Posterior cingulate gyrus (tissue), 11 donors: Measurements from ENCODE around the gene TLN1.

ENCODE experiments used
- DNase-seq, 10 donors: peaks; one replicate each; pipeline versions ENCODE4 v3.0.0 to v3.0.0-alpha.2; 2020 to 2021; ENCODE audit warnings: mixed read lengths in 3 of 10
- intact Hi-C: fragments of 100-400 bp; cut with DNase I; formaldehyde crosslinking; loops from one replicate; pipeline ENCODE4 v1.15.1; 2023

Gene TLN1

DNA sequence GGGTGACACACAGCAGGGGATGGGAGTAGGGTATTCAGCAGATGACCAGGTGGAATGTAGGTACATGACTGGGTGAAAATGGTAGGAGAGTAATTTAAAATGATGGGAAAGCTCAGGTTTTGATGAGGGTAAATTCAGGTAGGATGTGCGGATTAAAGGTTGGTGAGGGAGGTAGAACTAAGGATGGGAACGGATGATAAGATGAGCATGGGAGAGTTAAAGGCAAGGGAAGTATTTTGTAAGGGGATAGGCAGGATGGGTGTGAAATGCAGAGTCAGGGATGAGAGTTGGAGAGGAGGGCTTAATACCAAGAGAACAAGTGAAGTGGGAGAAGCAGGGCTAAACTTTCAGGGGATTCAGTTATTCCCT lies 1.5 kb downstream of the TLN1 start:
- DNase-seq = no peak
- intact Hi-C loops = loop anchor here (5.0 to 10.0 kb wide), 2 partner anchors 97 to 636 kb away; partner anchors contain the start of genes FAM221B, PIGO and TMEM8B

DNA sequence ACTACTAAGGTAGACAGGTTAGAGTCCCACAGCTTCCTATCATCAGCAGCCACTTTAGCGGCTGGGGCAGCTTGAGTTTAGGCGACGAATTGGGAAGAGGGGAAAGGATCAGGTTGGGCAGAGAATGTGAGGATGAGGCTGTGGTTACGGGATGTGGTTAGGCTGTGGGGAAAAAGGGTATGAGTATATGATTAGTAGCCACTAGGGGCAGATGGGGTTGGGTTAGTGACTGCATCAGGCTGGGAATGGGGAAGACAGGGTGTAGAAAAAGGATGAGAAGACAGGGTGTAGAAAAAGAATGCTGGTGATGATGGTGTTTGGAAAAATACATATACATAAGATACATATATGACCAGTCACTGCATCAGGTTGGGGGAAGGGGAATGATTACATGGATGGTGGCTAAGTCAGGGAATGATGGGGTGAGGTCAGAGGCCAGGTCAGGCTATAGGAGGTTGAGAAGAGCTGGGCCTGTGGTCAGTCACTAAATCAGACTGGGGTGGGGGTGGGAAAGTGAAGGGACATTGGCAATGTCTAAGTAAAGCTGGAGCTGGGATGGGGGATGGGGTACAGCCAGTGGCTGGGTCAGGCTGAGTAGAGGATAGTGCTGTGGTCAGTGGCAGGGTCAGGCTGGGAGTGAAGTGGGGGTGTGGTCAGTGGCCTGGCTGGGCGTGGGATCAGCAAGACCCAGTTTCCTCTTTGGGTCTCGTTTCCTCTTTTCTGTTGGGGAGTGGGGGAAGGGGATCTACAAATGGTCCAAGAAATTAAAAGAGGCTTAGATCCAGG lies 2.1 kb downstream of the TLN1 start:
- intact Hi-C loops = loop anchor here (5.0 to 10.0 kb wide), 3 partner anchors 38 to 635 kb away; partner anchors contain the start of genes FAM221B, PIGO and TMEM8B
- DNase-seq = peak in 3 of 10 donors; percentile 28 to 88 (median 32)

DNA sequence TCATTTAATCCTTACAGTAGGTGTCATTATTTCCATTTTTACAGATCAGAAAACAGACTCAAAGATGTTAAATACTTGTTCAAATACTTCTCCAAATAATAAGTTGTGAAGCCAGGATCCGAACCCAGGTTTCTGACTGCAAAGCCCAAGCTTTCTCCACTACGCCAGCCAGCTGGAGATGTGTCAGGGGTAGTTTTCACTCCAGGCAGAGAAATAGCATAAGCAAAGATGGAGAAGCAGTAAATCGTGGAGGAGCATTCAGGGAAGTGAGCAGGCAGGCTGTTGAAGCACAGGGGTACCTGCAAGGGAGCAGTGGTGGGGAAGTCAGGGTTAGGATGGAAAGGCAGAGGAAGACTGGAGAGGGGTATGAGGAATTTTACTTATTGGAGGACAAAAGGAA lies 2.9 kb downstream of the TLN1 start:
- no peak for DNase-seq
- intact Hi-C loops = loop anchor here (5.0 kb wide), 1 partner anchor 37 kb away; no protein-coding TSS in a partner anchor

DNA sequence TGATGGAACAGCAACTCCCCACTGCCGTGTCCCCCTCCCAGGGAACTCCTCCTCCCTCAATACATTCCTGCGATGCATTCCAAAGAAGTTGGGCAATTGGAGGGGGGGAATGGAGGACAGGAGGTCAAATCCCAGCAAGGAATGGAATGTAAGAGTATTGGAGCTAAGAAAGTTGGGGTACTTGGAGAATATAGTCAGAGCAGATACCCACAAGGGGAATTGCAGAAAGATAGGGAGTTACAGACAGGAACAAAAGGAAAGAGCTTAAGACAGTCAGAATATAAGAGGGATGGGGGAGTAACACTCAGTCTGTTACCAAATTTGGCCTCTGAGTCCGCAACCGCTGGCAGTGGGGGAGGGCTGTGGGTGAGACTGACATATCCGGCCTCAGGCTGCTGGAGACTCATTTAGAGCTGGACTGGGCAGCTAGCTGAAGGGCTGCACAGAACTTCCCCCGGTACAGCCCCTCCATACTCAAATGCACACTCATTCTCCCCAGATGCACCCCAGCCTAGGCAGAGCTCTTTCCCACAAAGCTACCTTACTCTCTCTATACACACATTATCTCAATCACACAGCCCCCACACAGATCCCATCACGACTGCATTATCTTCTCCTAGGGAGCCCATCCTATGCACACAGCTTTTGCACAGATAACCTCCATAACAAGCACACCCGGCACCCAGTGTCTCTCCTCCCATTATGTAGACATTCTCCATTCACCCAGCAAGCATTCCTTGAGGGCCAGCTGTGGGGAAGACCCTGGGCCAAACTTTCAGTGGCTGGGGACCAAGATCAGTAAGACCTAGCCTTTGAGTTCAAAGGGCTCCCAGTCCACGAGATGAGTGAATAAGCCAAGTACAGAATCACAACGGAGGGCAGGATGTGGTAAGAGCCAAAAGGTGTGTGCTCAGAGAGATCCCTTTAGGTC lies 3.7 kb downstream of the TLN1 start:
- intact Hi-C loops = loop anchor here (5.0 kb wide), 1 partner anchor 36 kb away; no protein-coding TSS in a partner anchor
- peak in 4 of 10 donors; percentile 27 to 92 (median 53) for DNase-seq

DNA sequence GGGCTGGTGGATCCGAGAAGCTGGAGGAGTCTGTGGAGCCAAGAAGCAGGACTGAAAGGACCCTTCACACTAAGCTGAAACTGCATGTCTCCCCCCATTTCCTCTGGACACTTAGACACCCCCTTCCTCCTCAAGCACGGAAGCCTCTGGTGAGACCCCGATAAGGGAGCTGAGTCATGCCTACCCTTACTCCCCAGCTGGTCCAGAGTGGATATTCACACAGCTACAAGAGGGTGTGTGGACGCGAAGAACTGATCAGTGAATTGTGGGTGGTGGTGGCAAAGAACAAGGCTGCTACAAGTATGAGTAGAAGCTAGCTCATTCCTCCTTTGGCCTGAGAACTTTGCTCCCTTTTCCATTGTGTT lies 4.3 kb downstream of the TLN1 start:
- intact Hi-C loops = loop anchor here (5.0 kb wide), 1 partner anchor 35 kb away; no protein-coding TSS in a partner anchor

DNA sequence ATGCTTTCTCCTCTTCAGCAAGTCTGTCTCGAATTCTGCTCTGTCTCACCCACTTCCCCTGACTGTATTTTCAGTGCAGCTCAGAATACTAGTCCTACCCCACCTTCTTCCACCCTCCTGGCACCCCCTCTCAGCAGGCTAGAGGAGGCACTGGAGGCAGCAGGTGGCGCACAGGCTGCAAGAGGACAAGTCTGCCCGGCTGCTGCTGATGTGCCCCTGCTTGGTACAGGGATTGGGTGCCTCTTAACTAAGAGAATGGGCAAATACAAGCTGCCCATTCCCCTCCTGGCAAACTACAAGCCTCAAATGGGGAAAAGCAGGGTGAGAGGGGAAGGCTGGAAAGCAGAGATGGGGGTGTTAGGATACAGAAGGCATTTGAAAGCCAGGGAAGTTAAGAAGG lies 5.1 kb downstream of the TLN1 start:
- intact Hi-C loops = loop anchor here (5.0 kb wide), 1 partner anchor 35 kb away; no protein-coding TSS in a partner anchor
- DNase-seq = peak in 3 of 10 donors; percentile 39 to 92 (median 64)

More for the DNA sequence above, 4.3 kb downstream of the TLN1 start:
- DNase-seq = no peak

DNA sequence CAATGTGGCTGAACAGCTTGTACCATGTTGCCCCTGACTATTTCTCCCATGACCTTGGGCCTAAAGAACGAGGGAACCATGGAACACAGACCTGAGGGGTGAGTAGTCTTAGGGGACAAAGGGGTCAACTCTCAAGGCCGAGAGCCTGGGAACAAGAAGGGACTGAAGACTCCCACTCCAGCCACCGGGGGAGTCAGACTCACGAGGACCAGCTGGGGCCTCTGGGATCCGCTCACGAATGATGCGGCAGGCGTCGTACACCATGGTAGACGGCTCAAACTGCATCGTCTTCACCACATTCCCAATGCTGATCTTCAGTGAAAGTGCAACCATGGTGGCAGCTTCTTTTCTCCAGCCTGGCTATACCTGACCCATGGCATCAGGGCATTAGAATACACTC lies 6.6 kb downstream of the TLN1 start:
- DNase-seq = peak in 1 of 10 donors; percentile 9
- intact Hi-C loops = loop anchor here (5.0 kb wide), 1 partner anchor 33 kb away; no protein-coding TSS in a partner anchor

DNA sequence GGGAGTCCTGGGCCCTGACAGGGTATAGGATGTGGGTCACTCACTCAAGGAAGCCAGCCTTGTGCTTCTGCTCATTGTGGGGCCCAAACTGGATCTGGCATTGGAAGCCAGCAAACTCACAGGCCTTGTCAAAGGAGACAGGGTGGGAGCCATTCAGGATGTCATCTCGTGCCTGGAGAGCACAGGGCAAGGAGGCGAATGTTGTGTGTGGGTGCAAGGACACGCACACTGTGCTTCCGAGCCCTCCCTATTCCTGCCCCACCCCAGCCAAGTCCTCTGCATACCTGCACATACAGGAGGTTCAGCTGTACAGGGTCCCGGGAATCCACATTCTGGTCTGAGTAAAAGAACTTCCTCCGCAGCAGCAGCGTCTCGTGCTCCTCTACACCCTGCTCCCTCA lies 8.1 kb downstream of the TLN1 start:
- no peak for DNase-seq
- intact Hi-C loops = no loop called here

DNA sequence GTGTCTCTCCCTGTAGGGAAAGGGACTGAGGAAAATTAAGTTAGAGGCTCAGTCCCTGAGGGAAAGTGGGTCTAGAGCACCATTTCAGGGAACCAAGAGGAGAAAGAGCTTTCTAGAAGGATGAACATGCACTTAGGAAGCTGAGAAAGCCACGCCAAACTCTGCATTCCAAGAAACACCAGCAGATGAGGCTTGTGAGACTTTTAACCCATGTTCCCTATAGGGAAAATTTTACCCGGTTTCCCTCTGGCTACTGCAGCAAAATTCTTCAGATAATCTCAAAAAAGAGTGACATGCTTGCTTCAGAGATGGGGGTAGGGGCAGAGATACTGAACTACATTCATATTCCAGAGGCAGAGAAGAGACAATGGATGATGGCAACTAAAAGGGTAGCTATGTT lies 8.6 kb downstream of the TLN1 start:
- intact Hi-C loops = no loop called here

DNA sequence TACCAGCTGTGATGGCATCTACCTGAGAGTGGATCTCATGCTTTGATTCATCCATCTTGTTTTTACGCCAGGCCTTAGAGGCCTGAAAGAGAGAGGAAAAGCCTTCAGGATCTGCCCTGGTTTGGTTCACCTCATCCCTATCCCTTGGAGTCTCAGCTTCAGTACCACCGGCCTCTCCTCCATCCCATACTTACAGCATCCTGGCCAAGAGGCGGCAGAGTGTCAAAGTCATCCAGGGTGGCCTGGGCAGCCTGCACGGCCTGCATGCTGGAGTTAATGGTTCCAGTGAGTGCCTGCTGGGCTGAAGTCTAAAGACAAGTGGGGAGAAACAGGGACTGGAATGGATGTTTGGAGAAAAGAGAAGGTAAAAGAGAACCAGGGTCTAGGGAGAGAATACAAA lies 12.4 kb downstream of the TLN1 start:
- no peak for DNase-seq
- intact Hi-C loops = no loop called here

More for the DNA sequence above, 8.6 kb downstream of the TLN1 start:
- DNase-seq = no peak

DNA sequence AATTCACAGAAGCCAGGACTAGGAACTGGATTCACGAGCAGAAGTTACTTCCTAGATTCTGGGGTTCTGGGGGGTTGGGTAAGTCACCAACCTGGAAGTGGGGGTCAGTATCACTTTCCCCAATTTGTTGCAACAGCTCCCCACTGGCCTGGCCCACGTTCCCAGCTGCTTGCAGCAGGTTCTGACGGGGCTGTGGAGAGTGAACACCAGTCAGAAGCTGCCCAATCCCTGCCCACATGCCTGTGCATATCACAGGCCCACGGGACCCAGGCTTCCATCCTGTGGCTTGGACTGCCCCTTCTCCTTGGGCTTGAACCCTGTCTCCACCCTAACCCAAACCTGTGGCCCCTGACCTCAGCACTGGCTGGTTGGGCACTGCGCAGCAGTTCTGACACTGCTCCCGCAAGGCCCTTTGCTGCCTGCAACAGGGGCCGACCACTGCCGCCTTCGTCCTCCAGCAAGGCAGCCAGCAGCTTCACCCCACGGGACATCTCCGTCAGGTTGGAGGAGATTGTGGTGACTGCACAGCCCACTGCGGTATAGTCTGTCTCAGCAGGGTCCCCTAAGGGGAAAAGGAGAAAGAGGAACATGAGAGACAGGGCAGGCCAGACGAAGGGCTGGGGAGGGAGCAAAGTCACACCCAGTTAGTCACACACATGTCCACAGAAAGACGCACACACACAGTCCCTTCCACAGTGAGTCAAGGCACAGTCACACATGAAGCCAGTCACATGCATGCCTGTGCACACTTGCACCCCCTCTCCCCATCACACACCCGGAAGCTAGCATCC lies 13.1 kb downstream of the TLN1 start:
- intact Hi-C loops = no loop called here
- no peak for DNase-seq

DNA sequence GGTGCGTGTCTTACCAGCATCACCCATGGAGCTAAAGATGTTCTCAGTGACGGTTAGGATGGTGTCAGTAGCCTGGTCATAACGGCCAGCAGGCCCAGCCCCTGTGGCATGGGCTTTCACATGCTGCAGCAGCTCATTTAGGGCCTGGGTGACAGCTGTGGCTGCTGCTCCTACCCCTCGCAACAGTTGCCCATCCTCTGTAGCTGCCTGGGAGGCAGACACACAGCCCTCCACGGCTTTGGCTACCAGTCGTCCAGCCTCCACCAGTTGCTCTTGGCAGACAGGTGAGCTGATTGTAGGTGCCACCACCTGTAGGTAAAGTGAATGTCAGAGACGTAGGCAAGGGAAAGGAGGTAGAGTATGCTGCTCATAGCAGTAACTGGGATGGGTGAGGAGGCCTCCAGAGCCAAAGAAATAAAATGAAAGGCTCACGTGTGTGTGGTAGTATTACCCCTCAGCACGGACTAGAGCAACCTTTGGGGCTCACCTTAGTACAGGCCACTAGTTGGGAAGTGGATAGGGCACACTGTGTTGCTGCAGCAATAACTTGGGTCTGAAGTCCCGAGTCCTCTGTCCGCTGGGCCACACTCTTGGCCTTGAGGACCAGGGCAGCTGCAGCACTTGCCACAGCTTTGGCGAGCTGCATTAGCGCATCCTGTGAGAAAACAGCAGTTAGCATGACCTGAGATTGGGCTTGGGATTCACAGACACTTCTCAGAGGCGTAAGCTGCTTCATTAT lies 14.7 kb downstream of the TLN1 start:
- intact Hi-C loops = no loop called here
- DNase-seq = no peak

DNA sequence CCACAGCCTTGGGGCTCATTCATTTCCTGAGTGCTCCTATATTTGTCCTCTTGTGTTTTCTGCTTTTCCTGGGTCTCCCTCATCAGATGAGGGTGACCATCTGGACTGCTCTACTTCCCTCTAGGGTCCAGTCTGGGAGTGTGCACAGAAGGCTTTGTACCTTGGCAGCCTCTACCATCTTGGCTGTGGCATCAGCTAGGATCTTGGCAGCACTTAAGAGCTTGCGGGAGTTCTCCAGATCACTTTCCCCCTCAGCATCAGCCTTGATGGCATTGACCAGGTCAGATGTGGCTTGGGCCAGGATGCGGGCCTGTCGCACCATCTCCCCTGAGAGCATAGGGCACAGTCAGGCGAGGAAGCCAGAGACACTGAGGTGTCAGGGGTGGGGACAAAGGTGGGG lies 15.8 kb downstream of the TLN1 start:
- intact Hi-C loops = no loop called here
- no peak for DNase-seq

DNA sequence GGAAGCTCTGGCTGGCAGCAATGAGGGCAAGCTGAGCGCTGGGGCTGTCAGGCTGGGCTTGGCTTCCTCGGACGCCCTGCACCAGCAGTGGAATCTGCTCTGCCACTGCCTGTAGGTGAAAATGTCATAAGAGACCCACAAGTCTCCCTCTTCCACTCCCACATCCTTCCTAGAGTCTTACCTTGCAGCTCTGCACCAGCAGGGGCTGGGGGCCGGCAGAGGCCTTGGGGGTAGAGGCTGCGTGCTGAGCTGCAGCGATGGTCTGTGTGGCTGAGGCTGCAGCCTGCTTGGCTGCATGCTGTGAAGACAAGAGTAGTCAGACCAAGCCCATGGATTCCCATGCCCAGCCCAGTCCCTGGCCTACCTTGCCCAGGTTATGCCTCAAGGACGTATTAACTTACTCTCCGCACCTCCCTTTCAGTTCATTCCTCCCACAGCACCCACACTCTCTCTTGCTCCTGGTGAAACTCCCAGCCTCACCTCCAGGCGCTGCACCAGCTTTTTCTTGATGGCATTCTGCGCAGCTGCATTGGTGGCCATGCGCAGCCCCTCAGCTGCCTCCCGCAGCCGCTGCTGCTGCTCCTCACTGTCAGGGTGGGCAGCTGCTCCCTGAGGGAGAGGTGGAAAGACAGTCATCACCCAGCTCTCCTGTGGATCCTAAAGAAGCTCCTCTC lies 17.3 kb downstream of the TLN1 start:
- DNase-seq = no peak
- intact Hi-C loops = no loop called here

DNA sequence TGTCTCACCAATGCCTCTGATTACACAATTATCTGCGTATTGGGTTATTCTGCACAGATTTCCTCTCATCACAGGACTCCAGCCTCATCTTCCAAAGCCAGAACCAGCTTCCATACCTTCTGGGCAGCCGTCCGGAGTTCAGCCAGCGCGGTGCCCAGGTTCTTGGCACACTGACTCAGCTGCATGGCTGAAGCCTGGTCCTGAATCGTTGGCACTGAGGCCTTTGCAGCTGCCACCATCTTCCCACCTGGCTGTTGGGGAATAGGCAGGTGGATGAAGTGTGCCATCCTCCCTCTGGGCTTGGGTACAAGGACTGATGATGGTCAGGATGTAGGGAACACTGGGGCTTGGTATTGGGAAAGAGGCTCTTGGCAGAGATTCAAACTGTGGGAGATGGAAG lies 17.9 kb downstream of the TLN1 start:
- intact Hi-C loops = no loop called here
- no peak for DNase-seq

DNA sequence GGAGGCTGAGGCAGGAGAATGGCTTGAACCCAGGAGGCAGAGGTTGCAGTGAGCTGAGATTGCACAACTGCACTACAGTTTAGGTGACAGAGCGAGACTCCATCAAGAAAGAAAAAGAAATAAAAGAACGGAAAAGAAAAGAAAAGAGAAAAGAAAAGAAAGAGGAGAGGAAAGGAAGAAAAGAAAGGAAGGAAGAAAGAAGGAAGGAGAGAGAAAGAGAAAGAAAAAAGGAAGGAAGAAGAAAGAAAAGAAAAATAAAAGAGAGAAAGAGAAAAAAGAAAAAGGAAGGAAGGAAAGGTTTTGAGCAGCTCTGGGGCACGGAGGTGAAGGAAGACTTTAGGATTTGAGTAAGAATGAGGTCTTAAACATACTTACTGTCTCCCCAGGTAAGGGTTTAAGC lies 18.4 kb downstream of the TLN1 start:
- intact Hi-C loops = no loop called here
- DNase-seq = no peak

DNA sequence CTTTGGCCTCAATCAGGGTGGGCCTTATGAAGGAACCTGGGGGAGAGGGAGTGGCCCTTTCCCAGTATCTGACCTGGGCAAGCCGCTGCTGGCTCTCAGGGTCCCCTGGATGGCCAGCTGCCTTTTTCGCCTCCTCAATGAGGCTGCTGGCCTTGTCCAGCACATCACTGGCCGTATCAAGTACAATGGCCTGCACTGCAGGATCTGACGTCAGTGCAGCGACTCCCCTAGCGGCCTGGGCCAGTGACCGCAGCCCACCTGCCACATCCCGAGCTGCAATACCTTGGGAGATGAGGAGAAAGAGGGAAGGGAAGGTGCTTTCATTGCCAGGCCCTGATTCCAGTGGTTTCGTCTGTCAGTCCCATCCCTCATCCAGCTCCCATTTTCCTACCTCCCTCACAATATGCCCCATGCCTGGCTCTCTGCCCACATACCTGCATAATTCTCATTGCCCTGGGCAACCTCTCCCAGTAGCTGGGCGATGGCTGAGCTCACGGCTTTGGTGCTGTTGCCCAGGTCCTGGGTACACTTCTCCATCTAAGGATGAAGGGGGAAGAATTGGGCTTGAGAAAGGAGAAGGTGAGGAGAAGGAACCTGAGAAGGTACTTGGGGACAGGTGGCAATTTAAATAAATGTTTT lies 19.1 kb downstream of the TLN1 start:
- no peak for DNase-seq
- intact Hi-C loops = no loop called here
